Fibroblast of the aortic adventitia (primary cell): ENCODE measurements around the gene ASAP2. TPM values are rescaled to one million over a fixed set of nuclear protein-coding genes. Genes with fewer than 3 reads are reported as not detected.

ENCODE experiments used
- DNase-seq: peaks from one replicate; pipeline ENCODE4 v3.0.0-alpha.2; 2010; ENCODE audit warnings: low read depth
- H3K4me3 ChIP-seq: 2 replicates; pipeline ENCODE4 v1.5.1; 2011; ENCODE audit warnings: low read depth, mild to moderate bottlenecking, control low read depth, low read length, moderate library complexity
- total RNA-seq: library from RNA; depleted of rRNA; stranded (reverse); fragments of >200 nt; gene quantifications from 2 replicates; pipeline ENCODE4 v1.2.3, GENCODE V29; 2012; ENCODE audit warnings: low replicate concordance
- TF ChIP-seq, protein P1 (sequence below): IDR thresholded peaks from 2 replicates; pipeline ENCODE4 v1.5.1; 2011; ENCODE audit warnings: mild to moderate bottlenecking, low read length, control low read depth, inconsistent platforms; ENCODE audit not compliant: insufficient read depth

The ASAP2 gene
- total RNA-seq, 1 donor = 76.4 TPM

DNA sequence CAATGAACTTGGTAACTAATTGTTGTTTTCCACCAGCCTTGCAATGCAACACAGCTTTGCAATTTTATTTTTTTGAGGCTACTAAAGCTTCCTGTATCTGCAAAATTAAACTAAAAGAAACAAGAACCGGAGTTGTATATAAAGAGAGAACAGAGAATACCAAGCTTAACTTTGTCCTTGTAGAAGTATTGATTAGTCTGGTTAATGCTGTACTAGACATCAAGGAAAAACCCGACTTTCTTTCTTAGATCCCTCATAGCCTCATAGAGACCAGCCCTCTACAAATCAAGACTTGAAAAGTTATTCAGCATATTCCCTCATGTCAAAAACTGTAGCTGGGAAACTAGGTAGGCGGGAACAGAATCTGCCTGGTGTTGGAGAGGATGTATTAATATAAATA is 1.7 kb upstream of the ASAP2 start:
- no peak for DNase-seq
- TF ChIP-seq, protein P1, sequence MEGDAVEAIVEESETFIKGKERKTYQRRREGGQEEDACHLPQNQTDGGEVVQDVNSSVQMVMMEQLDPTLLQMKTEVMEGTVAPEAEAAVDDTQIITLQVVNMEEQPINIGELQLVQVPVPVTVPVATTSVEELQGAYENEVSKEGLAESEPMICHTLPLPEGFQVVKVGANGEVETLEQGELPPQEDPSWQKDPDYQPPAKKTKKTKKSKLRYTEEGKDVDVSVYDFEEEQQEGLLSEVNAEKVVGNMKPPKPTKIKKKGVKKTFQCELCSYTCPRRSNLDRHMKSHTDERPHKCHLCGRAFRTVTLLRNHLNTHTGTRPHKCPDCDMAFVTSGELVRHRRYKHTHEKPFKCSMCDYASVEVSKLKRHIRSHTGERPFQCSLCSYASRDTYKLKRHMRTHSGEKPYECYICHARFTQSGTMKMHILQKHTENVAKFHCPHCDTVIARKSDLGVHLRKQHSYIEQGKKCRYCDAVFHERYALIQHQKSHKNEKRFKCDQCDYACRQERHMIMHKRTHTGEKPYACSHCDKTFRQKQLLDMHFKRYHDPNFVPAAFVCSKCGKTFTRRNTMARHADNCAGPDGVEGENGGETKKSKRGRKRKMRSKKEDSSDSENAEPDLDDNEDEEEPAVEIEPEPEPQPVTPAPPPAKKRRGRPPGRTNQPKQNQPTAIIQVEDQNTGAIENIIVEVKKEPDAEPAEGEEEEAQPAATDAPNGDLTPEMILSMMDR = no peak

GRCh38 chr2:9205486-9205885 is 1.1 kb upstream of the ASAP2 start:
- peak overlapping the region; percentile 92 for H3K4me3 ChIP-seq
- TF ChIP-seq, protein P1 = no peak
- no peak for DNase-seq

More for the DNA sequence above, 1.7 kb upstream of the ASAP2 start:
- no peak overlapping the region for H3K4me3 ChIP-seq

GRCh38 chr2:9206991-9207640 is 504 bp downstream of the ASAP2 start:
- peak overlapping the region; percentile 92 for H3K4me3 ChIP-seq
- TF ChIP-seq, protein P1 = no peak
- no peak for DNase-seq

GRCh38 chr2:9207641-9208311 is 1.2 kb downstream of the ASAP2 start:
- DNase-seq = peak; percentile 38
- TF ChIP-seq, protein P1 = no peak
- peak overlapping the region; percentile 92 for H3K4me3 ChIP-seq

GRCh38 chr2:9208875-9209274 is 2.3 kb downstream of the ASAP2 start:
- TF ChIP-seq, protein P1 = no peak
- peak; percentile 54 for DNase-seq
- H3K4me3 ChIP-seq = peak overlapping the region; percentile 92

- H3K4me3 ChIP-seq = peak overlapping the region; percentile 48
- TF ChIP-seq, protein P1 = no peak
- no peak for DNase-seq
Observed at GRCh38 chr2:9210030-9210429, 3.4 kb downstream of the ASAP2 start.
